ENCODE data around the gene PYHIN1. TPM values are rescaled to one million over a fixed set of nuclear protein-coding genes. Genes with fewer than 3 reads are reported as not detected.
"Not testable (repeated sequence)": the region's sequence is repeated elsewhere in the genome, so short reads cannot be mapped to it uniquely, and the experiment has no call there.

PYHIN1 gene
- total and polyA plus RNA-seq, 2 experiments from 2014 or later = not detected

GRCh38 chr1:159009287-159009686 is 77.9 kb downstream of the PYHIN1 start:
- 43 to 48% methylated on average over 2 of the region's 2 CpGs for WGBS, 2 experiments (ENCODE audit: low coverage in 1 of 2, low lambda C conversion rate in 2 of 2, missing lambda C conversion rate in 2 of 2)
- DNase-seq = no peak
- Histone ChIP-seq H3K4me2 (ENCODE audit: unreplicated experiment) (peak overlapping the region; percentile 91), H4K20me1 (ENCODE audit: insufficient read depth) (no peaks in the 10 kb centered on the region), H3K9me2 (ENCODE audit: insufficient read depth) (no peaks in the 10 kb centered on the region), H3K9me3 (ENCODE audit: low read depth) (no peaks in the 10 kb centered on the region), H3K9ac (peak overlapping the region; percentile 97), H3K27ac (peak overlapping the region; percentile 98), H3K79me2 (ENCODE audit: insufficient read depth) (peaks cover 43% of the 10 kb centered on the region), H2AFZ (peak overlapping the region; percentile 77), H3K4me3 (peak overlapping the region; percentile 94), H3K27me3 (replicated peaks; ENCODE audit: insufficient read depth) (no peaks in the 10 kb centered on the region), H3F3A (ENCODE audit: insufficient read depth) (peaks cover 34% of the 10 kb centered on the region), H3K36me3 (ENCODE audit: low read depth) (peaks cover under 1% of the 10 kb centered on the region; the same call in 1 of the 2 replicates), H3K4me1 (ENCODE audit: insufficient read depth) (peaks cover 43% of the 10 kb centered on the region)
- TF ChIP-seq EZH2 (IDR thresholded peaks at IDR 0.05; ENCODE audit: insufficient read depth, poor library complexity, severe bottlenecking) (no peak), EZH2phosphoT487 (IDR thresholded peaks at IDR 0.05; ENCODE audit: insufficient read depth, low read depth) (no peak)
- in situ Hi-C loops (cut with MboI) = no loop called here

- Histone ChIP-seq H3K36me3 (ENCODE audit: low read depth) (peaks cover 6% of the 10 kb centered on the region), H4K20me1 (ENCODE audit: insufficient read depth) (no peaks in the 10 kb centered on the region), H3K27me3 (replicated peaks; ENCODE audit: insufficient read depth) (no peaks in the 10 kb centered on the region), H3K4me2 (ENCODE audit: unreplicated experiment) (peak within 1 kb of the TSS; percentile 91), H3K27ac (peak within 1 kb of the TSS; percentile 98), H3K9ac (peak within 1 kb of the TSS; percentile 97), H3K4me3 (peak within 1 kb of the TSS; percentile 94), H3K9me2 (ENCODE audit: insufficient read depth) (no peaks in the 10 kb centered on the region), H3F3A (ENCODE audit: insufficient read depth) (peaks cover 28% of the 10 kb centered on the region), H2AFZ (peak within 1 kb of the TSS; percentile 77), H3K4me1 (ENCODE audit: insufficient read depth) (peaks cover 38% of the 10 kb centered on the region), H3K79me2 (ENCODE audit: insufficient read depth) (peaks cover 48% of the 10 kb centered on the region), H3K9me3 (ENCODE audit: low read depth) (no peaks in the 10 kb centered on the region)
- DNase-seq = peak; percentile 97
- in situ Hi-C loops (cut with MboI) = no loop called here
- TF ChIP-seq EZH2 (IDR thresholded peaks at IDR 0.05; ENCODE audit: insufficient read depth, poor library complexity, severe bottlenecking) = no peak
- no peak for TF ChIP-seq EZH2phosphoT487 (IDR thresholded peaks at IDR 0.05; ENCODE audit: insufficient read depth, low read depth)
- 0% methylated on average over 5 of the region's 5 CpGs for WGBS, 2 experiments (ENCODE audit: low coverage in 1 of 2, low lambda C conversion rate in 2 of 2, missing lambda C conversion rate in 2 of 2)
These were observed 78.5 kb downstream of the PYHIN1 start, which contains the start of gene IFI16 for GRCh38 chr1:159009704-159010361. Gene IFI16, plus strand, starts transcription at chr1:159009907. Its CDS starts 4,774 bp downstream, at chr1:159014681.

- in situ Hi-C loops (cut with MboI) = no loop called here
- Histone ChIP-seq H3K4me2 (ENCODE audit: unreplicated experiment) (peak overlapping the region; percentile 91), H3K4me1 (ENCODE audit: insufficient read depth) (peaks cover 35% of the 10 kb centered on the region), H3K4me3 (peak overlapping the region; percentile 94), H3K79me2 (ENCODE audit: insufficient read depth) (peaks cover 54% of the 10 kb centered on the region), H3K27me3 (replicated peaks; ENCODE audit: insufficient read depth) (no peaks in the 10 kb centered on the region), H3K9ac (peak overlapping the region; percentile 97), H2AFZ (peak overlapping the region; percentile 77), H4K20me1 (ENCODE audit: insufficient read depth) (no peaks in the 10 kb centered on the region), H3K36me3 (ENCODE audit: low read depth) (peaks cover 11% of the 10 kb centered on the region), H3K27ac (peak overlapping the region; percentile 98), H3K9me2 (ENCODE audit: insufficient read depth) (no peaks in the 10 kb centered on the region), H3K9me3 (ENCODE audit: low read depth) (no peaks in the 10 kb centered on the region), H3F3A (ENCODE audit: insufficient read depth) (peaks cover 26% of the 10 kb centered on the region)
- peak; percentile 32 for DNase-seq
- 0 to 2% methylated on average over 5 of the region's 5 CpGs for WGBS, 2 experiments (ENCODE audit: low coverage in 1 of 2, low lambda C conversion rate in 2 of 2, missing lambda C conversion rate in 2 of 2)
- TF ChIP-seq EZH2 (IDR thresholded peaks at IDR 0.05; ENCODE audit: insufficient read depth, poor library complexity, severe bottlenecking) (no peak), EZH2phosphoT487 (IDR thresholded peaks at IDR 0.05; ENCODE audit: insufficient read depth, low read depth) (no peak)
These were observed 79.0 kb downstream of the PYHIN1 start for GRCh38 chr1:159010391-159010790.

GRCh38 chr1:159011001-159011400 is 79.6 kb downstream of the PYHIN1 start:
- Histone ChIP-seq H3K9ac (peak overlapping the region; percentile 97), H3K4me3 (peak overlapping the region; percentile 94), H3F3A (ENCODE audit: insufficient read depth) (peaks cover 30% of the 10 kb centered on the region), H3K79me2 (ENCODE audit: insufficient read depth) (peaks cover 58% of the 10 kb centered on the region), H3K4me1 (ENCODE audit: insufficient read depth) (peaks cover 35% of the 10 kb centered on the region), H3K27ac (peak overlapping the region; percentile 98), H2AFZ (peak overlapping the region; percentile 77), H3K4me2 (ENCODE audit: unreplicated experiment) (peak overlapping the region; percentile 91), H3K36me3 (ENCODE audit: low read depth) (peaks cover 15% of the 10 kb centered on the region)
- H3K27me3 ChIP-seq (replicated peaks; ENCODE audit: insufficient read depth); in situ Hi-C loops (cut with MboI); H3K9me3 ChIP-seq (ENCODE audit: low read depth); H3K9me2 ChIP-seq (ENCODE audit: insufficient read depth); H4K20me1 ChIP-seq (ENCODE audit: insufficient read depth): not testable (repeated sequence)
- peak; percentile 44 for DNase-seq
- WGBS, 2 experiments (ENCODE audit: low coverage in 1 of 2, low lambda C conversion rate in 2 of 2, missing lambda C conversion rate in 2 of 2) = 2% methylated on average over 8 to 9 of the region's 9 CpGs

All from GM23248 (cell line).